Measurements from ENCODE around the gene RAB11FIP3. TPM values are rescaled to one million over a fixed set of nuclear protein-coding genes. Genes with fewer than 3 reads are reported as not detected.

Gene RAB11FIP3
- total and polyA plus RNA-seq, 8 donors = 28.1 to 64.0 (median 54.0) TPM

GRCh38 chr16:534856-535445, 109.5 kb downstream of the RAB11FIP3 start:
- intact Hi-C loops (cut with DNase I) = no loop called here
- Histone ChIP-seq H3K4me1 (peaks cover 0 to 14% of the 10 kb centered on the region in 2 donors), H3K9me3 (no peaks in the 10 kb centered on the region), H3K36me3 (peaks cover 0 to 61% of the 10 kb centered on the region in 2 donors), H3K27ac (no peak overlapping the region), H3K4me3 (no peak overlapping the region), H3K27me3 (no peaks in the 10 kb centered on the region)
- no peak for DNase-seq
- ATAC-seq = peak; percentile 6
- TF ChIP-seq CTCF (IDR thresholded peaks at IDR 0.05) = no peak

GRCh38 chr16:535446-536405, 110.3 kb downstream of the RAB11FIP3 start:
- Histone ChIP-seq H3K27me3 (no peaks in the 10 kb centered on the region), H3K4me1 (peaks cover 0 to 7% of the 10 kb centered on the region in 2 donors), H3K9me3 (no peaks in the 10 kb centered on the region), H3K4me3 (no peak overlapping the region), H3K27ac (no peak overlapping the region), H3K36me3 (peaks cover 0 to 64% of the 10 kb centered on the region in 2 donors)
- peak; percentile 88 for ATAC-seq
- DNase-seq = peak in 1 of 4 donors; percentile 58
- intact Hi-C loops (cut with DNase I) = no loop called here
- no peak for TF ChIP-seq CTCF (IDR thresholded peaks at IDR 0.05)

- peaks cover 0 to 5% of the 10 kb centered on the region in 2 donors for H3K4me1 ChIP-seq
- no peaks in the 10 kb centered on the region for H3K9me3 ChIP-seq
- no peak for DNase-seq
- no peak overlapping the region for H3K27ac ChIP-seq
- no peaks in the 10 kb centered on the region for H3K27me3 ChIP-seq
- intact Hi-C loops (cut with DNase I) = no loop called here
- ATAC-seq = no peak
- no peak overlapping the region for H3K4me3 ChIP-seq
- no peak for TF ChIP-seq CTCF (IDR thresholded peaks at IDR 0.05)
- H3K36me3 ChIP-seq = peaks cover 0 to 68% of the 10 kb centered on the region in 2 donors
These were observed 111.3 kb downstream of the RAB11FIP3 start for GRCh38 chr16:536746-537145.

GRCh38 chr16:537415-538335, 112.2 kb downstream of the RAB11FIP3 start:
- no peak for DNase-seq
- Histone ChIP-seq H3K4me3 (no peak overlapping the region), H3K4me1 (peaks cover 0 to 5% of the 10 kb centered on the region in 2 donors), H3K36me3 (peaks cover 0 to 68% of the 10 kb centered on the region in 2 donors), H3K27me3 (no peaks in the 10 kb centered on the region), H3K27ac (no peak overlapping the region), H3K9me3 (no peaks in the 10 kb centered on the region)
- intact Hi-C loops (cut with DNase I) = no loop called here
- no peak for ATAC-seq
- TF ChIP-seq CTCF (IDR thresholded peaks at IDR 0.05) = no peak
